ENCODE results near the gene RCBTB1.

Gene RCBTB1

GRCh38 chr13:49528161-49528560, 57.2 kb downstream of the RCBTB1 start:
- H3K27ac ChIP-seq (ENCODE audit: low read depth, low read length), result no peak overlapping the region
- TF ChIP-seq EZH2phosphoT487 (IDR thresholded peaks at IDR 0.05; ENCODE audit: borderline replicate concordance, low read length) (no peak), CTCF (IDR thresholded peaks at IDR 0.05; ENCODE audit: low read depth, low read length, poor library complexity, severe bottlenecking) (no peak)

GRCh38 chr13:49527123-49527522, 58.2 kb downstream of the RCBTB1 start:
- Histone ChIP-seq H3K9me2 (replicated peaks; ENCODE audit: control insufficient read depth, low read length) (no peaks in the 10 kb centered on the region), H3K36me3 (ENCODE audit: control insufficient read depth, low read length) (peaks cover 62% of the 10 kb centered on the region), H3K4me1 (ENCODE audit: control insufficient read depth, low read length) (peaks cover 48% of the 10 kb centered on the region), H3K4me3 (ENCODE audit: low read length) (no peak overlapping the region), H3K27ac (ENCODE audit: low read depth, low read length) (no peak overlapping the region), H4K20me1 (ENCODE audit: control insufficient read depth, insufficient read depth, low read depth, low read length) (no peaks in the 10 kb centered on the region), H3K4me2 (ENCODE audit: low read length) (no peak overlapping the region), H3F3A (ENCODE audit: control insufficient read depth, insufficient read depth) (peaks cover 12% of the 10 kb centered on the region), H3K9me3 (ENCODE audit: control insufficient read depth, insufficient read depth, low read length) (no peaks in the 10 kb centered on the region), H3K27me3 (ENCODE audit: control insufficient read depth, low read length) (no peaks in the 10 kb centered on the region), H3K79me2 (ENCODE audit: control insufficient read depth, low read length) (peaks cover 3% of the 10 kb centered on the region; the same call in 1 of the 2 replicates)
- TF ChIP-seq EZH2phosphoT487 (IDR thresholded peaks at IDR 0.05; ENCODE audit: borderline replicate concordance, low read length) (no peak), CTCF (IDR thresholded peaks at IDR 0.05; ENCODE audit: low read depth, low read length, poor library complexity, severe bottlenecking) (no peak)

More at GRCh38 chr13:49528161-49528560, 57.2 kb downstream of the RCBTB1 start:
- peaks cover 67% of the 10 kb centered on the region for H3K36me3 ChIP-seq (ENCODE audit: control insufficient read depth, low read length)
- H3K79me2 ChIP-seq (ENCODE audit: control insufficient read depth, low read length), result peaks cover 3% of the 10 kb centered on the region; the same call in 1 of the 2 replicates
- H3K4me2 ChIP-seq (ENCODE audit: low read length), result no peak overlapping the region
- H3K9me2 ChIP-seq (replicated peaks; ENCODE audit: control insufficient read depth, low read length), result no peaks in the 10 kb centered on the region
- H3F3A ChIP-seq (ENCODE audit: control insufficient read depth, insufficient read depth), result peaks cover 12% of the 10 kb centered on the region
- H3K4me1 ChIP-seq (ENCODE audit: control insufficient read depth, low read length), result peaks cover 55% of the 10 kb centered on the region
- H3K4me3 ChIP-seq (ENCODE audit: low read length), result no peak overlapping the region
- H4K20me1 ChIP-seq (ENCODE audit: control insufficient read depth, insufficient read depth, low read depth, low read length), result no peaks in the 10 kb centered on the region
- no peaks in the 10 kb centered on the region for H3K9me3 ChIP-seq (ENCODE audit: control insufficient read depth, insufficient read depth, low read length)
- H3K27me3 ChIP-seq (ENCODE audit: control insufficient read depth, low read length), result no peaks in the 10 kb centered on the region

GRCh38 chr13:49524740-49525501, 60.4 kb downstream of the RCBTB1 start:
- no peak overlapping the region for H3K4me2 ChIP-seq (ENCODE audit: low read length)
- H3K79me2 ChIP-seq (ENCODE audit: control insufficient read depth, low read length), result no peaks in the 10 kb centered on the region
- H3K36me3 ChIP-seq (ENCODE audit: control insufficient read depth, low read length), result peaks cover 53% of the 10 kb centered on the region

More at GRCh38 chr13:49524740-49525501, 60.4 kb downstream of the RCBTB1 start:
- H4K20me1 ChIP-seq (ENCODE audit: control insufficient read depth, insufficient read depth, low read depth, low read length), result no peaks in the 10 kb centered on the region
- H3F3A ChIP-seq (ENCODE audit: control insufficient read depth, insufficient read depth), result peaks cover 21% of the 10 kb centered on the region
- no peaks in the 10 kb centered on the region for H3K9me2 ChIP-seq (replicated peaks; ENCODE audit: control insufficient read depth, low read length)
- TF ChIP-seq EZH2phosphoT487 (IDR thresholded peaks at IDR 0.05; ENCODE audit: borderline replicate concordance, low read length) (no peak), CTCF (IDR thresholded peaks at IDR 0.05; ENCODE audit: low read depth, low read length, poor library complexity, severe bottlenecking) (no peak)
- no peak overlapping the region for H3K4me3 ChIP-seq (ENCODE audit: low read length)
- no peaks in the 10 kb centered on the region for H3K27me3 ChIP-seq (ENCODE audit: control insufficient read depth, low read length)
- H3K4me1 ChIP-seq (ENCODE audit: control insufficient read depth, low read length), result peaks cover 30% of the 10 kb centered on the region
- no peaks in the 10 kb centered on the region for H3K9me3 ChIP-seq (ENCODE audit: control insufficient read depth, insufficient read depth, low read length)
- no peak overlapping the region for H3K27ac ChIP-seq (ENCODE audit: low read depth, low read length)
